ENCODE data around the gene UGT2B10.
"Not testable (repeated sequence)": the region's sequence is repeated elsewhere in the genome, so short reads cannot be mapped to it uniquely, and the experiment has no call there.

GRCh38 chr4:68815617-68816409, at the start of gene UGT2B10:
- not testable (repeated sequence) for TF ChIP-seq CTCF (IDR thresholded peaks at IDR 0.05); ZFX (IDR thresholded peaks at IDR 0.05; ENCODE audit: borderline replicate concordance)
